DMS114 treated with DMSO at 0.1 percent for 48 hours (cell line): Measurements from ENCODE around the gene FRK.
"Not testable (repeated sequence)": the region's sequence is repeated elsewhere in the genome, so short reads cannot be mapped to it uniquely, and the experiment has no call there.

Experiments used
- DNase-seq: peaks from one replicate; lab custom pipeline; 2025; ENCODE audit not compliant: unreplicated experiment; lab: John Stamatoyannopoulos, UW

The FRK gene

DNA sequence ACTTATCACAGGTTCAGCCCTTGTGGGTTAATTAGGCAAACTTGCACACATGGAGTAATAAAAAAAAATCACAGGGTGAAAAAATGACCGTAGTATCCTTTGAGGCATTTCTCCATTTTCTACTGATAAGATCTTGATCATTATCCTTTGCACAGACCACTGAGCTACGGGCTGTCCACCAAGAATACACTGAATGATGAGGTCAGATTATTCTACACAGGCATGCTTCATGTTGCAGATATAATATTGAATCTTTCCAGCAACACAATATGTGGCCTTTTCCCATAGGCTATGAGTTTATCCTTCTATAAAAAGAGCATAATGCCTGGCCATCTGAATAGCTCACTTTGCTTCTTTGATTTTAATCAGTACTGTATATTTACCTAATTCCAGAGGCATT is 168.9 kb downstream of the FRK start:
- DNase-seq: no peak

DNA sequence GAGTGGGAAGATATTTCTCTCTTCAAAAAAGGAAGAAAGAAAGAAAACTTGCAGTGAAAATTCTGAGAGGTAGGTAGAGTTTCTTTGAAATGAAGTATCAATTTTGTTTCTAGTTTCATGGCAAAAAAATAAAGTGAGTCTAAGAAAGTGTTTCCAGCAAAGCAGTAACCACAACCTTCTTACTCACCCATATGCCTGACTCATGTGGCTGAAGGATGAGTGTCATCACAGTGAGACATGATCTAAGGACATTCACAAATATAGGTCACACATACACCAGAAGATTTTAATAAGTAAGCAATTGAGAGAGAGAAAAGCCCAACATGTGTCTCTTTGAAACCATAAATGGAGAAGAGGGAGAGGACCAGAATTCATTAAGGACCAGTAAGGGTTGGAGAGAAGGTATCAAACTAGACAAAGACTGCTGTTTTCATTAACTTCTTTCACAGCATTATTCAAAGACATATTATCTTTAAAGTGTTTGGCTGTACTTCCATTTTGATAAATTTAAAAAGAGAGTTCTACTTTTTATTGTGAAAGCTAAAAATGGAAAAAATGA is 169.5 kb downstream of the FRK start:
- no peak for DNase-seq

DNA sequence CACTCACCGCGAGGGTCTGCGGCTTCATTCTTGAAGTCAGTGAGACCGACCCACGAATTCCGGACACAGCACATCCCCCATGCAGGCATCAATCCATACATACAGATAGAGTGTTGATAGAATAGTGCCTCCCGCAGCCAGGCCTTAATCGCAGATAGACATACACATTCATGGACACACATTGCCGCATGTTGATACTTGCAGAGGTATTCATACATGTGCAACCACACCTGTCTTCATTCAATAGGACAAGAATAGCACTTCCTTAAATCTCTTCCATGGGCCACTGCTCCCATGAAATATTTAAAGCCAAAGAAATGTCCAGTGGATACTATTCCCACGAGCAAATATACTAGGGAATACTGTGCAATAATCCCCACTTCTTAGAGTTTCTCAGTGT is 170.5 kb downstream of the FRK start:
- DNase-seq: no peak

GRCh38 chr6:115888687-115889470 is 171.8 kb downstream of the FRK start:
- DNase-seq: not testable (repeated sequence)

- DNase-seq: no peak
Measured at GRCh38 chr6:115887891-115888290, 172.8 kb downstream of the FRK start.

DNA sequence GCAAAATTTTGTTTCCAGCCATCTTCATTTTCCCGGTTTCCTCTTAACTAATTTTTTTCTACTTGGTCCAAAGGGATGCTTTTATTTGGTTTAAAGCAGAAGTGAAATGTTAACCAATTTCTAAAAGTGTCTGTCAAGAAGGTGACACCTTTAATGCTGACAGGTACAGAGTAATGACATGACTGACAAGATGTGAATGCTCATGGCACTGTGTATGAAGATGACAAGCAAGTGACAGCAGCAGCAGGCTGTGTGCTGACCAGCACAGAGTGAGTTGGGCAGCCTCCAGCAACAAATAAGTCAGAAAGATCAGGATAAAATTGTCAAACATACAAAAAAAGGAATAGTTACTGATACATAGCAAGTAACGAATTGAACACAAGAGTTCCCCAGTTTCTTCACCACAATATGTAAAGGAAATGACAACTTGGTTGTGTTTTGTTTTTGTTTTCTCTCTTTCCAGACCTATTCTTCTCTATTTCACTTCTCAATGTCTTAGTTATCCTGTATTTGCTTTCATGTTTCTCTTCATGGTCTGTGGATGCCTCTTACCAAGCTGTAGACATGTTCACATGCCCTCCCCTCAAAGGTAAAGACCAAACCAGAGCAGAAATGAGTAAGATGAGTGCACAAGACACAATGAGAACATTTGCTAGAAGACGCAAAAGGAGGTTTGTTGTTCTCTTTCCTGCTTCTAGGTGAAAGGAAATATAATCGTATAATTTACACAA is 174.9 kb downstream of the FRK start:
- DNase-seq: no peak

- DNase-seq: no peak
Measured at GRCh38 chr6:115882771-115883170, 177.9 kb downstream of the FRK start.

GRCh38 chr6:115882174-115882573 is 178.5 kb downstream of the FRK start:
- no peak for DNase-seq
